B cell (primary cell): Measurements from ENCODE around the gene CTNNBL1. TPM values are rescaled to one million over a fixed set of nuclear protein-coding genes. Genes with fewer than 3 reads are reported as not detected.
"Not testable (repeated sequence)": the region's sequence is repeated elsewhere in the genome, so short reads cannot be mapped to it uniquely, and the experiment has no call there.

ENCODE experiments used
- ATAC-seq: fragments of 200-7000 bp; cut with Tn5 transposase; one replicate; pipeline ENCODE4 v1.10.0; 2021; ENCODE audit warnings: low read depth, mild to moderate bottlenecking, moderate number of reproducible peaks, moderate library complexity
- CTCF ChIA-PET: fragments of 350-600 bp; sonication (Branson Sonifier 250); formaldehyde crosslinking; loops from one replicate; lab custom pipeline; 2021; ENCODE audit warnings: antibody characterized with exemption, inconsistent platforms; lab: Charles Lee
- POLR2A ChIA-PET: fragments of 350-600 bp; sonication (Branson Sonifier 250); formaldehyde crosslinking; loops from one replicate; lab custom pipeline; 2021; ENCODE audit warnings: antibody characterized with exemption; lab: Charles Lee
- DNase-seq: peaks from one replicate; pipeline ENCODE4 v3.0.0; 2013
- H2AFZ ChIP-seq: 2 replicates; pipeline ENCODE4 v1.6.1; 2012; ENCODE audit warnings: mild to moderate bottlenecking, low read depth, low read length; ENCODE audit not compliant: insufficient read depth, poor library complexity, severe bottlenecking
- H3K27ac ChIP-seq, 2 donors: 1 replicate in 1 of 2; 2 replicates in 1 of 2; pipeline ENCODE4 v1.5.1; 2012 to 2013; ENCODE audit warnings: low read length in 2 of 2, mild to moderate bottlenecking in 2 of 2, moderate library complexity in 1 of 2
- H3K27me3 ChIP-seq, 4 experiments: fragments of 200-600 bp in 1 of 4; sonication (generic) in 1 of 4; replicated peaks in 1 of 4; 1 replicate in 2 of 4; 2 replicates in 2 of 4; pipeline versions ENCODE4 v1.6.1 to v1.7.0; 2013 to 2016; ENCODE audit warnings: low read length in 3 of 4, mild to moderate bottlenecking in 2 of 4, mixed read lengths in 1 of 4, moderate library complexity in 1 of 4; ENCODE audit not compliant: insufficient read depth in 4 of 4, control insufficient read depth in 3 of 4; ENCODE audit errors: control extremely low read depth in 1 of 4
- H3K36me3 ChIP-seq, 2 experiments: replicated peaks in 1 of 2; 1 replicate in 1 of 2; 2 replicates in 1 of 2; pipeline versions ENCODE4 v1.6.1 to v1.7.1; 2013; ENCODE audit warnings: low read length in 1 of 2; ENCODE audit not compliant: insufficient read depth in 2 of 2, control insufficient read depth in 1 of 2; ENCODE audit errors: control extremely low read depth in 1 of 2, extremely low read depth in 1 of 2
- H3K4me1 ChIP-seq, 2 donors: fragments of 200-600 bp in 1 of 2; sonication (generic) in 1 of 2; 1 replicate in 1 of 2; 2 replicates in 1 of 2; pipeline versions ENCODE4 v1.5.1 to v1.6.1; 2013 to 2017; ENCODE audit warnings: low read length in 2 of 2; ENCODE audit not compliant: control insufficient read depth in 2 of 2, insufficient read depth in 2 of 2
- H3K4me2 ChIP-seq: replicated peaks from 2 replicates; pipeline ENCODE3; 2012; ENCODE audit warnings: mild to moderate bottlenecking, low read depth, low read length; ENCODE audit not compliant: poor library complexity, severe bottlenecking
- H3K4me3 ChIP-seq, 5 experiments: fragments of 200-600 bp in 1 of 5; sonication (generic) in 1 of 5; 1 replicate in 3 of 5; 2 replicates in 2 of 5; pipeline versions ENCODE4 v1.5.1 to v1.7.0; 2011 to 2016; ENCODE audit warnings: low read length in 4 of 5, mild to moderate bottlenecking in 4 of 5, low read depth in 2 of 5, control low read depth in 1 of 5, moderate library complexity in 1 of 5; ENCODE audit not compliant: insufficient read depth in 1 of 5; ENCODE audit errors: control extremely low read depth in 1 of 5, extremely low read depth in 1 of 5
- H3K79me2 ChIP-seq: fragments of 200-600 bp; sonication (generic); one replicate; pipeline ENCODE4 v1.6.0; 2016; ENCODE audit warnings: low read length; ENCODE audit not compliant: control insufficient read depth, insufficient read depth
- H3K9ac ChIP-seq: fragments of 200-600 bp; sonication (generic); 2 replicates; pipeline ENCODE4 v1.6.1; 2017; ENCODE audit warnings: mild to moderate bottlenecking, low read length, moderate library complexity
- H3K9me3 ChIP-seq, 3 donors: one replicate each; pipeline versions ENCODE4 v1.6.1 to v1.7.1; 2013; ENCODE audit warnings: low read length in 2 of 3; ENCODE audit not compliant: control insufficient read depth in 2 of 3, insufficient read depth in 1 of 3; ENCODE audit errors: control extremely low read depth in 1 of 3
- H4K20me1 ChIP-seq: 2 replicates; pipeline ENCODE4 v1.6.0; 2012; ENCODE audit warnings: mild to moderate bottlenecking, low read length; ENCODE audit not compliant: insufficient read depth, control insufficient read depth, poor library complexity, severe bottlenecking
- H3K27ac Mint-ChIP-seq: one replicate; pipeline ENCODE4 v1.8.0; 2021; ENCODE audit warnings: mixed read lengths
- H3K27me3 Mint-ChIP-seq: one replicate; pipeline ENCODE4 v1.8.0; 2021; ENCODE audit warnings: mixed read lengths
- H3K4me1 Mint-ChIP-seq: one replicate; pipeline ENCODE4 v1.8.0; 2021; ENCODE audit warnings: mixed read lengths
- H3K4me3 Mint-ChIP-seq: one replicate; pipeline ENCODE4 v1.8.0; 2021; ENCODE audit warnings: mixed read lengths
- H3K9me3 Mint-ChIP-seq: one replicate; pipeline ENCODE4 v1.8.0; 2022; ENCODE audit warnings: mixed read lengths; ENCODE audit not compliant: insufficient read depth
- EZH2 ChIP-seq: IDR thresholded peaks from 2 replicates; pipeline ENCODE4 v1.6.1; 2012; ENCODE audit warnings: borderline replicate concordance, low read depth, mild to moderate bottlenecking, moderate library complexity, low read length; ENCODE audit not compliant: insufficient read depth, poor library complexity, severe bottlenecking
- WGBS: methylation state at CpG from one replicate; pipeline ENCODE4 v1.1.5; 2013; ENCODE audit warnings: missing lambda C conversion rate; ENCODE audit not compliant: insufficient coverage; 5-methylcytosine and 5-hydroxymethylcytosine counted together
- intact Hi-C: fragments of 100-400 bp; cut with micrococcal nuclease; formaldehyde crosslinking; loops from one replicate; pipeline ENCODE4 v1.10.0; 2022
- polyA plus RNA-seq: library from polyadenylated mRNA; depleted of rRNA; stranded (reverse); fragments of >200 nt; gene quantifications from 2 replicates; pipeline ENCODE4 v1.2.3, GENCODE V29; 2012
- total RNA-seq, 2 donors: library from RNA; stranded (reverse); fragments of 120-200 nt in 1 of 2; gene quantifications; 1 replicate in 1 of 2; 2 replicates in 1 of 2; pipeline versions ENCODE4 v1.2.3 to v1.2.4, GENCODE V29; 2013 to 2022
- TF ChIP-seq, protein P1 (sequence below): fragments of 200-600 bp; IDR thresholded peaks from one replicate; pipeline ENCODE4 v1.8.0; 2022; ENCODE audit warnings: antibody characterized with exemption, mild to moderate bottlenecking

The CTNNBL1 gene
- total and polyA plus RNA-seq, 2 donors (not counting 1 experiment from before 2014, with no cell fraction given), result 25.3 to 64.7 TPM

GRCh38 chr20:37676440-37676839 lies 17.4 kb upstream of the CTNNBL1 start:
- Mint-ChIP-seq H3K27me3 (peaks cover 47% of the 10 kb centered on the region), H3K9me3 (no peaks in the 10 kb centered on the region), H3K4me3 (no peak overlapping the region), H3K4me1 (no peaks in the 10 kb centered on the region), H3K27ac (no peak overlapping the region)
- no peak overlapping the region for H3K4me2 ChIP-seq
- POLR2A ChIA-PET, result no interaction called here
- CTCF ChIA-PET, result no interaction called here
- no peaks in the 10 kb centered on the region for H3K9me3 ChIP-seq
- H3K4me3 ChIP-seq, result no peak overlapping the region
- H2AFZ ChIP-seq, result no peak overlapping the region
- TF ChIP-seq EZH2, result no peak
- TF ChIP-seq, protein P1, sequence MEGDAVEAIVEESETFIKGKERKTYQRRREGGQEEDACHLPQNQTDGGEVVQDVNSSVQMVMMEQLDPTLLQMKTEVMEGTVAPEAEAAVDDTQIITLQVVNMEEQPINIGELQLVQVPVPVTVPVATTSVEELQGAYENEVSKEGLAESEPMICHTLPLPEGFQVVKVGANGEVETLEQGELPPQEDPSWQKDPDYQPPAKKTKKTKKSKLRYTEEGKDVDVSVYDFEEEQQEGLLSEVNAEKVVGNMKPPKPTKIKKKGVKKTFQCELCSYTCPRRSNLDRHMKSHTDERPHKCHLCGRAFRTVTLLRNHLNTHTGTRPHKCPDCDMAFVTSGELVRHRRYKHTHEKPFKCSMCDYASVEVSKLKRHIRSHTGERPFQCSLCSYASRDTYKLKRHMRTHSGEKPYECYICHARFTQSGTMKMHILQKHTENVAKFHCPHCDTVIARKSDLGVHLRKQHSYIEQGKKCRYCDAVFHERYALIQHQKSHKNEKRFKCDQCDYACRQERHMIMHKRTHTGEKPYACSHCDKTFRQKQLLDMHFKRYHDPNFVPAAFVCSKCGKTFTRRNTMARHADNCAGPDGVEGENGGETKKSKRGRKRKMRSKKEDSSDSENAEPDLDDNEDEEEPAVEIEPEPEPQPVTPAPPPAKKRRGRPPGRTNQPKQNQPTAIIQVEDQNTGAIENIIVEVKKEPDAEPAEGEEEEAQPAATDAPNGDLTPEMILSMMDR, result no peak
- ATAC-seq (no peak), DNase-seq (no peak)
- H4K20me1 ChIP-seq, result no peaks in the 10 kb centered on the region
- no peak overlapping the region for H3K9ac ChIP-seq
- no peaks in the 10 kb centered on the region for H3K79me2 ChIP-seq
- no peak overlapping the region for H3K27ac ChIP-seq
- peaks cover 0 to 14% (median 8%) of the 10 kb centered on the region in 4 experiments for H3K27me3 ChIP-seq
- no peaks in the 10 kb centered on the region for H3K4me1 ChIP-seq
- no peaks in the 10 kb centered on the region for H3K36me3 ChIP-seq
- 87% methylated on average over 6 of the region's 7 CpGs for WGBS
- intact Hi-C loops, result no loop called here

- no peak for TF ChIP-seq EZH2
- TF ChIP-seq, protein P1, result no peak
- Histone ChIP-seq H4K20me1 (no peaks in the 10 kb centered on the region), H3K27me3 (peaks cover 0 to 6% (median 2%) of the 10 kb centered on the region in 4 experiments), H3K9ac (no peak overlapping the region), H3K9me3 (no peaks in the 10 kb centered on the region), H3K36me3 (no peaks in the 10 kb centered on the region), H3K79me2 (no peaks in the 10 kb centered on the region), H3K4me2 (no peak overlapping the region), H2AFZ (no peak overlapping the region), H3K4me3 (no peak overlapping the region), H3K4me1 (no peaks in the 10 kb centered on the region), H3K27ac (no peak overlapping the region)
- DNase-seq (no peak), ATAC-seq (no peak)
- CTCF ChIA-PET, result no interaction called here
- 64% methylated on average over 8 of the region's 11 CpGs for WGBS
- Mint-ChIP-seq H3K4me1 (no peaks in the 10 kb centered on the region), H3K9me3 (no peaks in the 10 kb centered on the region), H3K27ac (no peak overlapping the region), H3K27me3 (peaks cover 38% of the 10 kb centered on the region), H3K4me3 (no peak overlapping the region)
- intact Hi-C loops, result no loop called here
- POLR2A ChIA-PET, result no interaction called here
Observed at GRCh38 chr20:37677969-37678861, 15.6 kb upstream of the CTNNBL1 start.

- CTCF ChIA-PET, H3K27ac ChIP-seq, H2AFZ ChIP-seq, H3K4me3 Mint-ChIP-seq, H4K20me1 ChIP-seq, H3K9ac ChIP-seq, H3K27ac Mint-ChIP-seq, H3K27me3 ChIP-seq, H3K9me3 Mint-ChIP-seq, ATAC-seq, H3K4me1 ChIP-seq, H3K4me3 ChIP-seq, DNase-seq, intact Hi-C loops, H3K9me3 ChIP-seq, H3K4me1 Mint-ChIP-seq, H3K79me2 ChIP-seq, H3K36me3 ChIP-seq, H3K4me2 ChIP-seq, POLR2A ChIA-PET: not testable (repeated sequence)
- peaks cover 39% of the 10 kb centered on the region for H3K27me3 Mint-ChIP-seq
- 83% methylated on average over 3 of the region's 4 CpGs for WGBS
Observed at GRCh38 chr20:37679751-37680150, 14.1 kb upstream of the CTNNBL1 start.
